Heart right ventricle (tissue), 16 donors: Measurements from ENCODE around the gene BMPR2. TPM values are rescaled to one million over a fixed set of nuclear protein-coding genes. Genes with fewer than 3 reads are reported as not detected.
"Not testable (repeated sequence)": the region's sequence is repeated elsewhere in the genome, so short reads cannot be mapped to it uniquely, and the experiment has no call there.

Source experiments
- ATAC-seq, 8 donors: fragments of 200-7000 bp; cut with Tn5 transposase; one replicate each; pipeline ENCODE4 v1.9.1; 2020; ENCODE audit warnings: mild to moderate bottlenecking in 8 of 8, moderate library complexity in 8 of 8, moderate number of reproducible peaks in 1 of 8
- DNase-seq, 2 donors: peaks; one replicate each; pipeline ENCODE4 v3.0.0-alpha.2; 2020
- H3K27ac ChIP-seq, 10 donors: fragments of 200-600 bp; sonication (generic) in 2 of 10; one replicate each; pipeline versions ENCODE4 v1.5.0 to v1.8.0; 2020 to 2022; ENCODE audit warnings: mild to moderate bottlenecking in 3 of 10
- H3K27me3 ChIP-seq, 7 donors: fragments of 200-600 bp; one replicate each; pipeline ENCODE4 v1.8.0; 2021 to 2022; ENCODE audit warnings: mild to moderate bottlenecking in 2 of 7
- H3K36me3 ChIP-seq, 9 donors: fragments of 200-600 bp; sonication (generic) in 1 of 9; one replicate each; pipeline versions ENCODE4 v1.5.0 to v1.8.0; 2020 to 2022; ENCODE audit warnings: mild to moderate bottlenecking in 2 of 9
- H3K4me1 ChIP-seq, 9 donors: fragments of 200-600 bp; sonication (generic) in 1 of 9; one replicate each; pipeline versions ENCODE4 v1.5.0 to v1.8.0; 2020 to 2022; ENCODE audit warnings: mild to moderate bottlenecking in 4 of 9
- H3K4me3 ChIP-seq, 10 donors: fragments of 200-600 bp; sonication (generic) in 2 of 10; one replicate each; pipeline versions ENCODE4 v1.5.0 to v1.8.0; 2020 to 2022; ENCODE audit warnings: mild to moderate bottlenecking in 7 of 10, moderate library complexity in 2 of 10
- H3K9me3 ChIP-seq, 11 donors: fragments of 200-600 bp in 10 of 11; sonication (generic) in 2 of 11; one replicate each; pipeline versions ENCODE4 v1.5.0 to v1.8.0; 2013 to 2022; ENCODE audit warnings: mild to moderate bottlenecking in 2 of 11, control low read depth in 1 of 11, moderate library complexity in 1 of 11
- WGBS, 2 donors: extraction: QIAGEN DNeasy Blood & Tissue Kit; methylation state at CpG; one replicate each; pipeline ENCODE4 v1.1.7; 2013; ENCODE audit warnings: inconsistent platforms in 1 of 2; 5-methylcytosine and 5-hydroxymethylcytosine counted together
- intact Hi-C, 10 donors: fragments of 100-400 bp; cut with DNase I; formaldehyde crosslinking; loops; one replicate each; pipeline versions ENCODE4 v1.11.1 to v1.14.2; 2022
- polyA plus RNA-seq, 2 donors: library from polyadenylated mRNA; stranded (reverse); fragments of 200-250 nt; gene quantifications; one replicate each; pipeline ENCODE4 v1.2.3, GENCODE V29; 2013
- total RNA-seq, 10 donors: library from RNA; stranded (reverse); fragmentation: NEBNext Ultra II Directional in 3 of 10; extraction: Animal tissue kit (Norgen Biotek cat#: 25700) in 3 of 10; gene quantifications; one replicate each; pipeline versions ENCODE4 v1.2.1 to v1.2.4, GENCODE V29; 2021 to 2023
- TF ChIP-seq, protein P1 (sequence below), 9 donors: fragments of 200-600 bp; sonication (generic) in 2 of 9; IDR thresholded peaks; one replicate each; pipeline versions ENCODE4 v1.5.0 to v1.8.0; 2021 to 2022; ENCODE audit warnings: antibody characterized with exemption in 9 of 9, mild to moderate bottlenecking in 5 of 9, moderate library complexity in 1 of 9
- donor health status: Arrhythmogenic right ventricular cardiomyopathy.
- donor health status: ischemic (EF 13 %, LVEDD 7.1; RV severe dilation, severe dysfunction).
- donor health status: healthy with polysubstance abuse.
- donor health status: DM: no; HTN: yes; CAD: no.
- donor health status: DM: no; HTN: no; CAD: no.
- donor health status: ischemic (EF 25% LVEDD 6.9; RV normal size, moderate dysfunction).
- donor health status: ischemic (EF 25% LVEDD 5.7; RV mildly dilated, moderate dysfunction).
- donor health status: healthy.
- donor health status: DM: yes; HTN: yes; CAD: no.
- donor health status: Ischemic cardiomyopathy.
- donor health status: ischemic (EF 35%, LVEDD 5.7; RV mildly dilated, moderate dysfunction).
- donor health status: nonischemic (EF 11% LVEDD 7.7; RV severe dilation, severe dysfunction).
- donor health status: DM: yes; HTN: yes; CAD: no.
- donor health status: PGD.
- donor health status: ischemic (EF 29% LVEDD 5.4; RV normal size, mild dysfunction).
- donor health status: nonischemic (EF 23%, LVEDD 6.1; RV moderate dilation, normal function).

Gene BMPR2
- total and polyA plus RNA-seq, 12 donors, result 10.2 to 89.4 (median 67.2) TPM

- intact Hi-C loops, result loop anchor here in 1 of 10 donors (5.0 kb wide), 1 partner anchor 57 kb away; the partner anchor contains the start of gene BMPR2
- Histone ChIP-seq H3K9me3 (peaks cover 0 to 9% (median 0%) of the 10 kb centered on the region in 11 donors), H3K36me3 (no peaks in the 10 kb centered on the region), H3K27me3 (no peaks in the 10 kb centered on the region), H3K27ac (no peak overlapping the region), H3K4me3 (no peak overlapping the region), H3K4me1 (peaks cover 3 to 70% (median 45%) of the 10 kb centered on the region in 9 donors)
- WGBS, 2 donors, result 93 to 100% methylated on average over 1 of the region's 1 CpG
- ATAC-seq (no peak), DNase-seq (no peak)
- TF ChIP-seq, protein P1, sequence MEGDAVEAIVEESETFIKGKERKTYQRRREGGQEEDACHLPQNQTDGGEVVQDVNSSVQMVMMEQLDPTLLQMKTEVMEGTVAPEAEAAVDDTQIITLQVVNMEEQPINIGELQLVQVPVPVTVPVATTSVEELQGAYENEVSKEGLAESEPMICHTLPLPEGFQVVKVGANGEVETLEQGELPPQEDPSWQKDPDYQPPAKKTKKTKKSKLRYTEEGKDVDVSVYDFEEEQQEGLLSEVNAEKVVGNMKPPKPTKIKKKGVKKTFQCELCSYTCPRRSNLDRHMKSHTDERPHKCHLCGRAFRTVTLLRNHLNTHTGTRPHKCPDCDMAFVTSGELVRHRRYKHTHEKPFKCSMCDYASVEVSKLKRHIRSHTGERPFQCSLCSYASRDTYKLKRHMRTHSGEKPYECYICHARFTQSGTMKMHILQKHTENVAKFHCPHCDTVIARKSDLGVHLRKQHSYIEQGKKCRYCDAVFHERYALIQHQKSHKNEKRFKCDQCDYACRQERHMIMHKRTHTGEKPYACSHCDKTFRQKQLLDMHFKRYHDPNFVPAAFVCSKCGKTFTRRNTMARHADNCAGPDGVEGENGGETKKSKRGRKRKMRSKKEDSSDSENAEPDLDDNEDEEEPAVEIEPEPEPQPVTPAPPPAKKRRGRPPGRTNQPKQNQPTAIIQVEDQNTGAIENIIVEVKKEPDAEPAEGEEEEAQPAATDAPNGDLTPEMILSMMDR (IDR thresholded peaks at IDR 0.05), result no peak
These were observed 58.3 kb downstream of the BMPR2 start for GRCh38 chr2:202434472-202434871.

GRCh38 chr2:202436626-202437025 is 60.5 kb downstream of the BMPR2 start:
- no peaks in the 10 kb centered on the region for H3K36me3 ChIP-seq
- 19 to 20% methylated on average over 3 of the region's 3 CpGs for WGBS, 2 donors
- DNase-seq, result no peak
- peaks cover 3 to 59% (median 41%) of the 10 kb centered on the region in 9 donors for H3K4me1 ChIP-seq
- no peaks in the 10 kb centered on the region for H3K27me3 ChIP-seq
- ATAC-seq, result peak in 1 of 8 donors; percentile 32
- TF ChIP-seq, protein P1 (IDR thresholded peaks at IDR 0.05), result no peak
- no peaks in the 10 kb centered on the region for H3K9me3 ChIP-seq
- intact Hi-C loops, result no loop called here
- H3K27ac ChIP-seq, result peak overlapping the region in 4 of 10 donors; percentile 8 to 31 (median 18)
- H3K4me3 ChIP-seq, result no peak overlapping the region

DNA sequence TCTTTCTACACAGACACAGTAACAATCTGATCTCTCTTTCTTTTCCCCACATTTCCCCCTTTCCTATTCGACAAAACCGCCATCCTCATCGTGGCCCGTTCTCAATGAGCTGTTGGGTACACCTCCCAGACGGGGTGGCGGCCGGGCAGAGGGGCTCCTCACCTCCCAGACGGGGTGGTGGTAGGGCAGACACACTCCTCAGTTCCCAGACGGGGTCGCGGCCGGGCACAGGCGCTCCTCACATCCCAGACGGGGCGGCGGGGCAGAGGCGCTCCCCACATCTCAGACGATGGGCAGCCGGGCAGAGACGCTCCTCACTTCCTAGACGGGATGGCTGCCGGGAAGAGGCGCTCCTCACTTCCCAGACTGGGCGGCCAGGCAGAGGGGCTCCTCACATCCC is 64.0 kb downstream of the BMPR2 start:
- H3K9me3 ChIP-seq, DNase-seq, intact Hi-C loops, H3K27me3 ChIP-seq, H3K4me3 ChIP-seq, H3K27ac ChIP-seq, ATAC-seq: not testable (repeated sequence)
- 95 to 99% methylated on average over 23 to 24 of the region's 24 CpGs for WGBS, 2 donors
- Histone ChIP-seq H3K36me3 (peaks cover 0 to 10% (median 0%) of the 10 kb centered on the region in 9 donors), H3K4me1 (peaks cover 3 to 54% (median 28%) of the 10 kb centered on the region in 9 donors)

GRCh38 chr2:202442882-202443281 is 66.8 kb downstream of the BMPR2 start:
- ATAC-seq (peak in 1 of 8 donors; percentile 20), DNase-seq (no peak)
- H3K27ac ChIP-seq, result peak overlapping the region in 1 of 10 donors; percentile 25
- peaks cover 0 to 10% (median 0%) of the 10 kb centered on the region in 9 donors for H3K36me3 ChIP-seq
- H3K27me3 ChIP-seq, result no peaks in the 10 kb centered on the region
- H3K9me3 ChIP-seq, result no peaks in the 10 kb centered on the region
- WGBS, 2 donors, result 50 to 57% methylated on average over 2 of the region's 2 CpGs
- peaks cover 0 to 32% (median 18%) of the 10 kb centered on the region in 9 donors for H3K4me1 ChIP-seq
- no peak overlapping the region for H3K4me3 ChIP-seq
- TF ChIP-seq, protein P1 (IDR thresholded peaks at IDR 0.05), result no peak
- intact Hi-C loops, result no loop called here

GRCh38 chr2:202444000-202444399 is 67.9 kb downstream of the BMPR2 start:
- intact Hi-C loops, result no loop called here
- no peaks in the 10 kb centered on the region for H3K9me3 ChIP-seq
- TF ChIP-seq, protein P1 (IDR thresholded peaks at IDR 0.05), result no peak
- WGBS, 2 donors, result 95 to 100% methylated on average over 4 of the region's 4 CpGs
- H3K27ac ChIP-seq, result no peak overlapping the region
- no peaks in the 10 kb centered on the region for H3K27me3 ChIP-seq
- no peak overlapping the region for H3K4me3 ChIP-seq
- peaks cover 0 to 10% (median 0%) of the 10 kb centered on the region in 9 donors for H3K36me3 ChIP-seq
- DNase-seq (no peak), ATAC-seq (no peak)
- peaks cover 0 to 25% (median 11%) of the 10 kb centered on the region in 9 donors for H3K4me1 ChIP-seq
